Measurements from ENCODE around the gene SEPTIN14.
"Not testable (repeated sequence)": the region's sequence is repeated elsewhere in the genome, so short reads cannot be mapped to it uniquely, and the experiment has no call there.

SEPTIN14 gene

DNA sequence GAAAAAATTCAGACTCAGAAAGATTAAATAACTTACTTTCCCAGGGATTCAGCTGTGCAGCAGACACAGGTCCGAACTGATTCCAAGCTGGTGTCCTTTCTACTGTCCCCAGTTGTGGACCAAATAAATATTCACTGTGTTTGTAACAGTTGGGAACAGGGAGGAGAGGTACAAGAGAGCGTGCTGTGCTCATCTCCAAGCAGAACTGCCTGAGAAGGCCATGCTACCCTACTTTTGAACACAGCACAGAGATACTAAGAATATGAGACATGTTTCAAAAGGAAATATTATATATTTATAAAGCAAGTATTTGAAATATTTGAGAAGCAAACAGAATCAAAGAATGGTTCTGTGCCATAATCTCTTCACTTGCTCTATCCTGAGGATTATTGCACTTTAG, at the start of gene SEPTIN14:
Gene SEPTIN14 (minus strand): TSS at position 101 of the 400 bp plus-strand sequence. CDS start 756 bp downstream, outside the sequence.
- not testable (repeated sequence) for DNase-seq (ENCODE audit: low read depth in 2 of 2); H3K4me3 ChIP-seq (replicated peaks in 1 of 2; ENCODE audit: low read depth in 2 of 2, low read length in 2 of 2)

DNA sequence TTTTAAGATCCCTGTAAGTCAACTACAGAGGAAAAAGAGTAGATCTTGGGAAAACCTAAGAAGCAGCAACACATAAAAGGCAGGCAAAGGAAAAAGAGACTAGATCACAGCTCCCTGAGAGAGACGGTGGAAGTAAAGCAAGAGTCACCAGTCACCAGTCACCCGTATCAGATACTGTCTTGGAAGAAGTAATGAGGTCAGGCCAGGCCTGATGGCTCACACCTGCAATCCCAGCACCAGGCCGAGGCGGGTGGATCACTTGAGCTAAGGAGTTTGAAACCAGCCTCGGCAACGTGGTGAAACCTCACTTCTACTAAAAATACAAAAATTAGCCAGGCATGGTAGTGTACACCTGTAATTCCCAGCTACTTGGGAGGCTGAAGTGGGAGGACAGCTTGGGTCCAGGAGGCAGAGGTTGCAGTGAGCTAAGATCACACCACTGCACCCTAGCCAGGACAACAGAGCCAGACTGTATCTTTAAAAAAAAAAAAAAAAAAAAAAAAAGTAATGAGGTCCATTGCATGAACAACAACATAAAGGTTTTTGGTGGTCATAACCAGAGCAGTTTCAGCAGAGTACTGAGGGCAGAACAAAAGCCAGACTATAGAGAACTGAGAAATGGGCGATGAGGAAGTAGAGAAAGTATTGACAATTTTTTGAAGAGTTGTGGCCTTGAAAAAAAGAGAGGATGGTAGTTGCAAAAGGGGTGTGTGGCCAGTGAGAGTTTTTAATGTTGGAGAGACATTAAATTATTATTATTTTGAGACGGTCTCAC, 41.6 kb upstream of the SEPTIN14 start:
- no peak for DNase-seq (ENCODE audit: low read depth in 2 of 2)
- TF ChIP-seq, protein P1, sequence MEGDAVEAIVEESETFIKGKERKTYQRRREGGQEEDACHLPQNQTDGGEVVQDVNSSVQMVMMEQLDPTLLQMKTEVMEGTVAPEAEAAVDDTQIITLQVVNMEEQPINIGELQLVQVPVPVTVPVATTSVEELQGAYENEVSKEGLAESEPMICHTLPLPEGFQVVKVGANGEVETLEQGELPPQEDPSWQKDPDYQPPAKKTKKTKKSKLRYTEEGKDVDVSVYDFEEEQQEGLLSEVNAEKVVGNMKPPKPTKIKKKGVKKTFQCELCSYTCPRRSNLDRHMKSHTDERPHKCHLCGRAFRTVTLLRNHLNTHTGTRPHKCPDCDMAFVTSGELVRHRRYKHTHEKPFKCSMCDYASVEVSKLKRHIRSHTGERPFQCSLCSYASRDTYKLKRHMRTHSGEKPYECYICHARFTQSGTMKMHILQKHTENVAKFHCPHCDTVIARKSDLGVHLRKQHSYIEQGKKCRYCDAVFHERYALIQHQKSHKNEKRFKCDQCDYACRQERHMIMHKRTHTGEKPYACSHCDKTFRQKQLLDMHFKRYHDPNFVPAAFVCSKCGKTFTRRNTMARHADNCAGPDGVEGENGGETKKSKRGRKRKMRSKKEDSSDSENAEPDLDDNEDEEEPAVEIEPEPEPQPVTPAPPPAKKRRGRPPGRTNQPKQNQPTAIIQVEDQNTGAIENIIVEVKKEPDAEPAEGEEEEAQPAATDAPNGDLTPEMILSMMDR (IDR thresholded peaks at IDR 0.05; ENCODE audit: low read depth, low read length) = no peak

DNA sequence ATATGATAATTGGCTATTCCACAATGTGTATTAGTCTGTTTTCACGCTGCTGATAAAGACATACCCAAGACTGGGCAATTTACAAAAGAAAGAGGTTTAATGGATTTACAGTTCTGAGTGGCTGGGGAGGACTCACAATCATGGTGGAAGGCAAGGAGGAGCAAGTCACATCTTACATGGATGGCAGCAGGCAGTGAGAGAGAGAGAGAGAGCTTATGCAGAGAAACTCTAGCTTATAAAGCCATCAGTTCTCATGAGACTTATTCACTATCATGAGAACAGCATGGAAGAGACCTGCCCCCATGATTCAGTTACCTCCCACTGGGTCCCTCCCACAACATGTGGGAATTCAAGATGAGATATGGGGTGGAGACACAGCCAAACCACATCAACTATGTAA, 38.5 kb upstream of the SEPTIN14 start:
- not testable (repeated sequence) for H3K4me3 ChIP-seq (replicated peaks in 1 of 2; ENCODE audit: low read depth in 2 of 2, low read length in 2 of 2); DNase-seq (ENCODE audit: low read depth in 2 of 2)

More for the DNA sequence above, 41.6 kb upstream of the SEPTIN14 start:
- H3K4me3 ChIP-seq (replicated peaks in 1 of 2; ENCODE audit: low read depth in 2 of 2, low read length in 2 of 2) = no peak overlapping the region

DNA sequence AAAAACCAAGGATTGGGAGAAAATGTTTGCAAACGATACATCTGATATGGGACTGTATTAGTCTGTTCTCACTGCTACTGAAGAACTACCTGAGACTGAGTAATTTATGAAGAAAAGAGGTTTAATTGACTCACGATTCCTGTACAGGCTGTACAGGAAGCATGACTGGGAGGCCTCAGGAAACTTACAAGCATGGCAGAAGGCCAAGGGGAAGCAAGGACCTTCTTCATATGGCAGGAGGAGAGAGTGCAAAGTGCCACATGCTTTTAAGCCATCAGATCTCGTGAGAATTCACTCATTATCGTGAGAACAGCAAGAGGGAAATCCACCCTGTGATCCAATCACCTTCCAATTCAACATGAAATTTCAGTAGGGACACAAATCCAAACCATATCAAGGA, 35.7 kb upstream of the SEPTIN14 start:
- TF ChIP-seq, protein P1 (IDR thresholded peaks at IDR 0.05; ENCODE audit: low read depth, low read length) = no peak
- no peak overlapping the region for H3K4me3 ChIP-seq (replicated peaks in 1 of 2; ENCODE audit: low read depth in 2 of 2, low read length in 2 of 2)
- DNase-seq (ENCODE audit: low read depth in 2 of 2) = peak in 1 of 2 donors; percentile 10

DNA sequence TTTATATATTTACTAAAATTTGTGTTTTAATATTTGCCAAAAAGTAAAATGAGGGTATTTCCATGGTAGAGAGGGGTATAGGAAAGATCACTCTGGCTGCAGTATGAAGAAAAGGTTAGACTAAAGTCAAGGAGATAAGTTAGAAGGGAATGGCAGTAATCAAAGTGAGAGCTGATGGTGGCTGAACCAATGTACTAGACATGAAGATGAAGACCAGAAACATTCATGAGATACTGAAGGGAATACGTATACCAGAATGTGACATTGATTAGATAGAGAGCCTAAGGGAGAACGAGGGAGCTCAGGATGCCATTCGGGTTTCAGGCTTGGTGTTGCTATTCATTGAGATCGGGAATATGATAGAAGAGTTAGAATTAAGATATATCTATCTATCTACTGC, 32.5 kb upstream of the SEPTIN14 start:
- no peak for DNase-seq (ENCODE audit: low read depth in 2 of 2)
- TF ChIP-seq, protein P1 (IDR thresholded peaks at IDR 0.05; ENCODE audit: low read depth, low read length) = no peak
- H3K4me3 ChIP-seq (replicated peaks in 1 of 2; ENCODE audit: low read depth in 2 of 2, low read length in 2 of 2) = no peak overlapping the region

DNA sequence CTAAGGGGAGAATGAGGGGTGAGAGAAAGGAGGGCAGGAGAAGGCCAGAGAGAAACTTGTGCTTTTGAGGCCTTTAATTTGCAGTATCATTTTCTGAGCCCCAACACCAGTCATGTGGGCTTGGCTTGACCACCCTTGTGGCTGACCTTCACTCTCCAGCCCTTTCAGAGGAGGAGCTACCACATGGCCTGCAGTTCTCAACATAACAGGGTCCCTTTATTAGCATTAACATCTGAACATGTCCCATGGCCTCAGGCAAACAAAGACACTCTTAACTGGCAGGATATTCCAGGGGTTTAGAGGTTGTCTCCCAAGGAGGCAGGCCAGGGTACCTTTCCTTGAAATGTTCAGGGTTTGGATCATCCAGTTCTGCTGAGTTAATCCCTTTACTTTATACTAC, 31.4 kb upstream of the SEPTIN14 start:
- TF ChIP-seq, protein P1 (IDR thresholded peaks at IDR 0.05; ENCODE audit: low read depth, low read length) = no peak
- H3K4me3 ChIP-seq (replicated peaks in 1 of 2; ENCODE audit: low read depth in 2 of 2, low read length in 2 of 2) = no peak overlapping the region
- no peak for DNase-seq (ENCODE audit: low read depth in 2 of 2)

DNA sequence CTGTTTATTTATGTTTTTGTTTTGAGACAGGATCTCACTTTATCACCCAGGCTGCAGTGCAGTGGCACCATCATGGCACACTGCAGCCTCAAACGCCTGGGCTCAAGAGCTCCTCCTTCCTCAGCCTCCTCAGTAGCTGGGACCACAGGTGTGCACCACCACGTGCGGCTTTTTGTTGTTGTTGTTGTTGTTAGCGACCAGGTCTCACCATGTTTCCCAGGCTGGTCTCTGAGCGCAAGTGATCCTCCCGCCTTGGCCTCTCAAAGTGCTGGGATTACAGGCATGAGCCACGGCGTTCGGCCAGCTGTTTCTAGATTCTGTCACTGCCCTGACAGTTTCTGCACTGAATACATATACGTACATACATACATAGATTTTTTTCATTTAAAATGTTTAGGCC, 25.8 kb upstream of the SEPTIN14 start:
- H3K4me3 ChIP-seq (replicated peaks in 1 of 2; ENCODE audit: low read depth in 2 of 2, low read length in 2 of 2); DNase-seq (ENCODE audit: low read depth in 2 of 2): not testable (repeated sequence)

DNA sequence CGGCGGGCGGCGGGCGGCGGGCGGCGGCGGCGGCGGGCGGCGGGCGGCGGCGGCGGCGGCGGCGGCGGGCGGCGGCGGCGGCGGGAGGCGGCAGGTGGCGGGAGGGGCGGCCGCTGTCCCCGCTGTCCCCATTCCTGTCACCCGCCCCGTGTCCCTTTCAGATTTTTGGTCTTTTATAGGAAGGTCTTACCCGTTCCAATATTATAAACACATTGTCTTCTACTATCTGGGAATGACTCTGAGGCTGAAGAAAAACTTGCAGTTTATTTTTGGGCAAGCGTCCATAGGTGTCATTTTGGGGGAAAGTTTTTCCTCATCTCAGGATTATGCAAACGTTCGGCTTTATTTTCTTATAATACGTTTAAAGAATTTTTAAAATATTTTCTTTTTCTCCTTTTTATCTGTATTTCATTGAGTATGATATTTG, 25.3 kb upstream of the SEPTIN14 start:
- DNase-seq (ENCODE audit: low read depth in 2 of 2) = peak; percentile 2 to 3
- TF ChIP-seq, protein P1 (IDR thresholded peaks at IDR 0.05; ENCODE audit: low read depth, low read length) = no peak
- H3K4me3 ChIP-seq (replicated peaks in 1 of 2; ENCODE audit: low read depth in 2 of 2, low read length in 2 of 2) = peak overlapping the region; percentile 55 to 56

All from cardiac fibroblast (primary cell).